ENCODE results near the gene CTCFL. TPM values are rescaled to one million over a fixed set of nuclear protein-coding genes. Genes with fewer than 3 reads are reported as not detected.

CTCFL gene
- total RNA-seq, 1 experiment from 2014 or later = not detected

- CTCF ChIA-PET = no interaction called here
- POLR2A ChIA-PET (ENCODE audit: unreplicated experiment) = no interaction called here
- TF ChIP-seq EZH2 (IDR thresholded peaks at IDR 0.05; ENCODE audit: low read depth) = no peak
- peak; percentile 30; the same call in 1 of the 2 replicates for TF ChIP-seq CTCF (conservative IDR thresholded peaks at IDR 0.05)
- no peaks in the 10 kb centered on the region for H3K9me2 ChIP-seq (ENCODE audit: insufficient read depth)
- H3K36me3 ChIP-seq (ENCODE audit: low read depth) = no peaks in the 10 kb centered on the region
- no peaks in the 10 kb centered on the region for H3F3A ChIP-seq (ENCODE audit: insufficient read depth, low read depth)
- H3K27me3 ChIP-seq (ENCODE audit: insufficient read depth, low read depth) = peaks cover 70% of the 10 kb centered on the region
- no peaks in the 10 kb centered on the region for H3K79me2 ChIP-seq (ENCODE audit: low read depth)
- BruUV-seq (replicated peaks) = no TSS peak
- no peaks in the 10 kb centered on the region for H3K4me1 ChIP-seq (replicated peaks; ENCODE audit: insufficient read depth)
- no peak overlapping the region for H3K4me3 ChIP-seq
- no peak for DNase-seq
- H3K27ac ChIP-seq = no peak overlapping the region
- no peak overlapping the region for H2AFZ ChIP-seq
- no peak overlapping the region for H3K4me2 ChIP-seq
- H3K9me3 ChIP-seq (ENCODE audit: insufficient read depth, low read depth) = no peaks in the 10 kb centered on the region
- H4K20me1 ChIP-seq (ENCODE audit: insufficient read depth) = no peaks in the 10 kb centered on the region
- intact Hi-C loops (cut with micrococcal nuclease; ENCODE audit: unreplicated experiment) = no loop called here
These were observed 59.0 kb downstream of the CTCFL start for GRCh38 chr20:57465943-57466342.

GRCh38 chr20:57465486-57465885, 59.5 kb downstream of the CTCFL start:
- Histone ChIP-seq H3K4me3 (no peak overlapping the region), H3K27ac (no peak overlapping the region), H3F3A (ENCODE audit: insufficient read depth, low read depth) (no peaks in the 10 kb centered on the region), H3K9me2 (ENCODE audit: insufficient read depth) (no peaks in the 10 kb centered on the region), H2AFZ (no peak overlapping the region), H3K36me3 (ENCODE audit: low read depth) (no peaks in the 10 kb centered on the region), H4K20me1 (ENCODE audit: insufficient read depth) (no peaks in the 10 kb centered on the region), H3K27me3 (ENCODE audit: insufficient read depth, low read depth) (peaks cover 70% of the 10 kb centered on the region), H3K4me1 (replicated peaks; ENCODE audit: insufficient read depth) (no peaks in the 10 kb centered on the region), H3K4me2 (no peak overlapping the region), H3K9me3 (ENCODE audit: insufficient read depth, low read depth) (no peaks in the 10 kb centered on the region), H3K79me2 (ENCODE audit: low read depth) (no peaks in the 10 kb centered on the region)
- intact Hi-C loops (cut with micrococcal nuclease; ENCODE audit: unreplicated experiment) = no loop called here
- BruUV-seq (replicated peaks) = no TSS peak
- CTCF ChIA-PET = no interaction called here
- no peak for DNase-seq
- TF ChIP-seq EZH2 (IDR thresholded peaks at IDR 0.05; ENCODE audit: low read depth) (no peak), CTCF (conservative IDR thresholded peaks at IDR 0.05) (no peak)
- POLR2A ChIA-PET (ENCODE audit: unreplicated experiment) = no interaction called here

GRCh38 chr20:57464642-57465211, 60.2 kb downstream of the CTCFL start:
- DNase-seq = peak in 1 of 2 experiments; percentile 52
- Histone ChIP-seq H3K9me3 (ENCODE audit: insufficient read depth, low read depth) (no peaks in the 10 kb centered on the region), H3K9me2 (ENCODE audit: insufficient read depth) (no peaks in the 10 kb centered on the region), H3K79me2 (ENCODE audit: low read depth) (no peaks in the 10 kb centered on the region), H3K36me3 (ENCODE audit: low read depth) (no peaks in the 10 kb centered on the region), H3K27ac (no peak overlapping the region), H3K4me2 (no peak overlapping the region), H3F3A (ENCODE audit: insufficient read depth, low read depth) (no peaks in the 10 kb centered on the region), H4K20me1 (ENCODE audit: insufficient read depth) (no peaks in the 10 kb centered on the region), H3K27me3 (ENCODE audit: insufficient read depth, low read depth) (peaks cover 69% of the 10 kb centered on the region), H3K4me1 (replicated peaks; ENCODE audit: insufficient read depth) (no peaks in the 10 kb centered on the region), H2AFZ (no peak overlapping the region), H3K4me3 (no peak overlapping the region)
- ChIA-PET POLR2A (ENCODE audit: unreplicated experiment) (no interaction called here), CTCF (no interaction called here)
- intact Hi-C loops (cut with micrococcal nuclease; ENCODE audit: unreplicated experiment) = no loop called here
- BruUV-seq (replicated peaks) = no TSS peak
- TF ChIP-seq EZH2 (IDR thresholded peaks at IDR 0.05; ENCODE audit: low read depth) = no peak
- peak; percentile 57 for TF ChIP-seq CTCF (conservative IDR thresholded peaks at IDR 0.05)
